Measurements from ENCODE around the gene TMEM61.

DNA sequence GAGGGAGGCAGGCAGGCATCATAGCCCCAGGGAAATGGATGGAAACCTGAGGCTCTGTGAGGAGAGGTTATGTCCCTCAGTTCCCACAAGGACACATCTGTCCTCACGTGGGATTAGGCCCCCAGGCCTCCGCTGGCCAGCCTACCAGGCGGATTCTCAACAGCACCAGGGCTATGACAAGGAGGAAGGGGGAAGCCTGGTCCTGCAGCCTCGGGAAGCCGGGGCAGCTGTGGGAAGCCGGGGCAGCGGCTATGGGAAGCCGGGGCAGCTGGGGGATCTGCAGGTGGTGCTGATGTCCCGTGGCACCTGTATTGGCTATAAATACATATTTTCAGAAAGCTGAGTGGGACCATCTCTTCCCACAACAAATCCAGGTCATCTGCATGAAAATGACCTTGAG lies 38.0 kb downstream of the TMEM61 start:
- no peak for TF ChIP-seq POLR2A (IDR thresholded peaks at IDR 0.05)
- no peak for TF ChIP-seq CTCF (IDR thresholded peaks at IDR 0.05)
- TF ChIP-seq POLR2AphosphoS5 (IDR thresholded peaks at IDR 0.05), result no peak
- no peak for TF ChIP-seq EP300 (IDR thresholded peaks at IDR 0.05; ENCODE audit: low read depth)
